Choroid plexus epithelial cell (primary cell): Measurements from ENCODE around the gene STYX.

ENCODE experiments used
- DNase-seq: peaks from one replicate; pipeline ENCODE4 v3.0.0-alpha.2; 2010; ENCODE audit warnings: low read depth
- H3K4me3 ChIP-seq: 2 replicates; pipeline ENCODE4 v1.5.1; 2011; ENCODE audit warnings: low read depth, mild to moderate bottlenecking, control low read depth, low read length, moderate library complexity
- CTCF ChIP-seq: conservative IDR thresholded peaks from 2 replicates; pipeline ENCODE4 v1.5.1; 2011; ENCODE audit warnings: low read depth, mild to moderate bottlenecking, control low read depth, inconsistent platforms, low read length, moderate library complexity

Gene STYX

GRCh38 chr14:52693532-52693931 lies 36.4 kb upstream of the STYX start:
- no peak overlapping the region for H3K4me3 ChIP-seq
- no peak for DNase-seq
- TF ChIP-seq CTCF, result no peak

- DNase-seq, result peak; percentile 63
- TF ChIP-seq CTCF, result no peak
- peak overlapping the region; percentile 95 for H3K4me3 ChIP-seq
These were observed 35.0 kb upstream of the STYX start for GRCh38 chr14:52694761-52695480.

GRCh38 chr14:52695481-52696091 lies 34.4 kb upstream of the STYX start, which contains the start of gene ERO1A:
TSS of gene ERO1A (minus strand) at chr14:52695558. CDS start at chr14:52695481, 77 bp downstream.
- DNase-seq, result peak; percentile 82
- no peak for TF ChIP-seq CTCF
- H3K4me3 ChIP-seq, result peak within 1 kb of the TSS; percentile 95

- no peak overlapping the region for H3K4me3 ChIP-seq
- peak; percentile 54 for DNase-seq
- TF ChIP-seq CTCF, result no peak
These were observed 29.2 kb upstream of the STYX start for GRCh38 chr14:52700701-52701172.

GRCh38 chr14:52701223-52701622 lies 28.7 kb upstream of the STYX start:
- H3K4me3 ChIP-seq, result no peak overlapping the region
- DNase-seq, result peak; percentile 12
- TF ChIP-seq CTCF, result no peak

GRCh38 chr14:52703225-52703624 lies 26.7 kb upstream of the STYX start:
- peak; percentile 98 for DNase-seq
- H3K4me3 ChIP-seq, result no peak overlapping the region
- TF ChIP-seq CTCF, result no peak
